Fibroblast of the conjunctiva (primary cell): Measurements from ENCODE around the gene TUBGCP5.

Experiments used
- DNase-seq: peaks from one replicate; pipeline ENCODE4 v3.0.0-alpha.2; 2010; ENCODE audit warnings: low read depth

TUBGCP5 gene

GRCh38 chr15:22978691-22979237 lies 60.6 kb downstream of the TUBGCP5 start:
- DNase-seq = no peak

- no peak for DNase-seq
These were observed 64.6 kb downstream of the TUBGCP5 start for GRCh38 chr15:22974745-22975144.

GRCh38 chr15:22973987-22974386 lies 65.4 kb downstream of the TUBGCP5 start:
- no peak for DNase-seq

GRCh38 chr15:22973286-22973685 lies 66.1 kb downstream of the TUBGCP5 start:
- no peak for DNase-seq

- no peak for DNase-seq
These were observed 69.9 kb downstream of the TUBGCP5 start for GRCh38 chr15:22969489-22969888.

GRCh38 chr15:22968366-22968765 lies 71.0 kb downstream of the TUBGCP5 start:
- peak; percentile 37 for DNase-seq

GRCh38 chr15:22967084-22967770 lies 72.1 kb downstream of the TUBGCP5 start:
- DNase-seq = no peak

- no peak for DNase-seq
These were observed 72.9 kb downstream of the TUBGCP5 start for GRCh38 chr15:22966321-22967083.

GRCh38 chr15:22963641-22964040 lies 75.7 kb downstream of the TUBGCP5 start:
- no peak for DNase-seq

- DNase-seq = no peak
These were observed 76.8 kb downstream of the TUBGCP5 start for GRCh38 chr15:22962611-22963010.

GRCh38 chr15:22961762-22962161 lies 77.6 kb downstream of the TUBGCP5 start:
- no peak for DNase-seq

- no peak for DNase-seq
These were observed 78.8 kb downstream of the TUBGCP5 start for GRCh38 chr15:22960556-22960955.

- no peak for DNase-seq
These were observed 79.2 kb downstream of the TUBGCP5 start for GRCh38 chr15:22960126-22960525.

- DNase-seq = no peak
These were observed 79.9 kb downstream of the TUBGCP5 start for GRCh38 chr15:22959321-22960101.

- no peak for DNase-seq
These were observed 80.7 kb downstream of the TUBGCP5 start for GRCh38 chr15:22958487-22959280.

- DNase-seq = no peak
These were observed 82.5 kb downstream of the TUBGCP5 start for GRCh38 chr15:22956978-22957260.

- no peak for DNase-seq
These were observed 83.0 kb downstream of the TUBGCP5 start for GRCh38 chr15:22956257-22956977.

GRCh38 chr15:22955544-22956119 lies 83.7 kb downstream of the TUBGCP5 start:
- no peak for DNase-seq

- no peak for DNase-seq
These were observed 84.4 kb downstream of the TUBGCP5 start for GRCh38 chr15:22954798-22955543.

GRCh38 chr15:22954326-22954725 lies 85.0 kb downstream of the TUBGCP5 start:
- no peak for DNase-seq
